PFSK-1 (cell line): ENCODE data around the gene MAEA.

Experiments used
- POLR2AphosphoS5 ChIP-seq: IDR thresholded peaks from 2 replicates; pipeline ENCODE4 v1.6.1; 2012; ENCODE audit warnings: low read depth, mild to moderate bottlenecking, control low read depth, low read length, moderate library complexity
- REST ChIP-seq, 2 experiments: IDR thresholded peaks; 2 replicates each; pipeline versions ENCODE4 v1.6.1 to v1.8.0; 2011 to 2012; ENCODE audit warnings: low read depth in 2 of 2, low read length in 2 of 2, control low read depth in 1 of 2, inconsistent platforms in 1 of 2, mild to moderate bottlenecking in 1 of 2, moderate library complexity in 1 of 2; ENCODE audit not compliant: insufficient read depth in 1 of 2
- SIN3A ChIP-seq: IDR thresholded peaks from 2 replicates; pipeline ENCODE4 v1.6.1; 2012; ENCODE audit warnings: mild to moderate bottlenecking, low read length, moderate library complexity, borderline replicate concordance; ENCODE audit not compliant: insufficient read depth

DNA sequence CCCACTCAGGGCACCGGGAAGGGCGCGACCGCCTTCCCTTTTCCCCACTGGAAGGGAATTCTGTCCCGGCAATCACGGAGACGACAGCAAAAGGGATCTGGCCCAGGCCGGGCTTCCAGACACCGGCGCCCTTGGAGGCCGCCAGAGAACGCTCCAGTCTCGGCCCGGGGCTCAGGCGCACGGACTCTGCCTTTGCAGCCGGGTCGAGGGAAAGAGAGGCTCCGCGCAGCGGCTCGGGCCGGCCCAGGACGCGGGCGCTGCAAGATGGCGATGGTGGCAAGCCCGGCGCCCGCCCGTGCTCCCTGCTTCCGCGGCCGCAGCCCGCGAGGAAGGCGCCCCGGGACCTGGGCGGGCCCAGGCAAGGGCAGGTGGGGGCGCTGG, 41.8 kb upstream of the MAEA start:
- TF ChIP-seq SIN3A (no peak), REST (IDR thresholded peaks at IDR 0.05; ENCODE audit: insufficient read depth in 1 of 2, low read depth in 2 of 2, low read length in 2 of 2) (no peak), POLR2AphosphoS5 (no peak)
